Measurements from ENCODE around the gene DTNB. TPM values are rescaled to one million over a fixed set of nuclear protein-coding genes. Genes with fewer than 3 reads are reported as not detected.

DTNB gene
- total RNA-seq (2021) (19.6 and 20.5 TPM in 2 replicates), Bru-seq, nascent RNA (percentile 60 among the genes with signal in this experiment), BruChase-seq, experiment 1, labeled RNA remaining after a 2-hour chase (percentile 58 among the genes with signal in this experiment), BruChase-seq, experiment 2, labeled RNA remaining after a 6-hour chase (percentile 59 among the genes with signal in this experiment)
- long read RNA-seq, partial matches to known transcripts, result 15 of 38 reads
- long read RNA-seq, other reads (novel, unspliced or antisense), result 21 of 38 reads

DNA sequence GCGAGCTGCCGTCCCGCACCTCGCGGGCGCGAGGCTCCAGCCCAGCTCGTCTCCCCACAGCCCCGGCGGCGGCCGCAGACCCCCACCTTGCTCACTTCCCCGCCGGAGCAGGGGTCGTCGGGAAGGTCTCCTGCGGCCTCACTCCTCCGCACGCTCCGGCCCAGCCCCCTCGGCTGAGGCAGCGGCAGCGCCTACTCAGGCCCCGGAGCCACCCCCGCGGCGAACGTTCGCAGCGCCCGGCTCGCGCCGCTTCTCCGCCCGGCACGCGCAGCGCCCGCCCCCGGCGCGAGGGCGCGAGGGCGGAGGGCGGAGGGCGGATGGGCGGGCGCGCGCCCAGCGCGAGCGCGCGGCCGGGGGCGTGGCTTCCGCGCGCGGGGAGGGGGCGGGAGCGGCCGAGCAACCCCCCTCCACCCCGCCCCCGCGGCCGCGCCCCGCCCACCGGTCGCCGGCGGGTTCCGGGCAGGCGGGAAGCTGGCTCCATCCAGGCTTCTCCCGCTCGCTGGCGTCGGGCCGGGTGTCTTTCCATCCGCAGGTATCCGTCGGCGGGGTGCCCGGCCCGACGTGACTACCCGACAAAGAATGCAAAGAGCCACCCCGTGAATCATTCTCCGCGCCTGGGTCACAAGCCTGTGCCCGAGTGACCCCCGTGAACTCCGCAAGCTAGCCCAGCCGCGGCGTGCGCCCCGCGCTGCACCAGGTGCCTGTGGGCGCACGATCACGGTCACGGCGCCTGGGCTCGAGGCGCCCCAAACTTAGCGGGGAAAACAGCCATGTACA lies at the start of gene DTNB:
Gene DTNB, minus strand, starts transcription at position 278 of the 777 bp plus-strand sequence. CDS start 20,917 bp downstream, outside the sequence.
- POLR2A ChIA-PET (ENCODE audit: low non-redundant PET), result interaction anchor here (0.6 to 0.7 kb wide), 2 partner anchors 58 to 180 kb away, joined by 3 to 5 read pairs; no protein-coding TSS in a partner anchor

DNA sequence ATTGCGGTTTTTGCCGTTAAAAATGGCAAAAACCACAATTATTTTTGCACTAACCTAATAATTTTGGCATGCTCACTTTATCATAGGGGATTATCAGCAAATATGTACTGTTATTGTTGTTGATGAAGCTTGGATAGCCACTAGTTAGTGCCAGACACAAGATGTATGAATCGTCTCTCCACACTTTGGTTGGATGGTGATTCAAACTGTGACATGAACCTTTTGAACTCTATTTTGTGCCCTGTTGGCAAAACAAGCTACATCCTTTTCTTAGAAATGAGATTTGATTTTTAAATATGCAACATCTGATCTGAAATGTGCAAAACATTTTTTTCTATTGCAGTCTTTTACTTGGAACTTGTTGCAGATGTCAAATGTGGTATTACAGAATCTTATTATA lies 48.8 kb upstream of the DTNB start:
- no peak for TF ChIP-seq EZH2 (IDR thresholded peaks at IDR 0.05; ENCODE audit: borderline replicate concordance, low read depth, low read length, poor library complexity, severe bottlenecking)
- TF ChIP-seq, protein P1, sequence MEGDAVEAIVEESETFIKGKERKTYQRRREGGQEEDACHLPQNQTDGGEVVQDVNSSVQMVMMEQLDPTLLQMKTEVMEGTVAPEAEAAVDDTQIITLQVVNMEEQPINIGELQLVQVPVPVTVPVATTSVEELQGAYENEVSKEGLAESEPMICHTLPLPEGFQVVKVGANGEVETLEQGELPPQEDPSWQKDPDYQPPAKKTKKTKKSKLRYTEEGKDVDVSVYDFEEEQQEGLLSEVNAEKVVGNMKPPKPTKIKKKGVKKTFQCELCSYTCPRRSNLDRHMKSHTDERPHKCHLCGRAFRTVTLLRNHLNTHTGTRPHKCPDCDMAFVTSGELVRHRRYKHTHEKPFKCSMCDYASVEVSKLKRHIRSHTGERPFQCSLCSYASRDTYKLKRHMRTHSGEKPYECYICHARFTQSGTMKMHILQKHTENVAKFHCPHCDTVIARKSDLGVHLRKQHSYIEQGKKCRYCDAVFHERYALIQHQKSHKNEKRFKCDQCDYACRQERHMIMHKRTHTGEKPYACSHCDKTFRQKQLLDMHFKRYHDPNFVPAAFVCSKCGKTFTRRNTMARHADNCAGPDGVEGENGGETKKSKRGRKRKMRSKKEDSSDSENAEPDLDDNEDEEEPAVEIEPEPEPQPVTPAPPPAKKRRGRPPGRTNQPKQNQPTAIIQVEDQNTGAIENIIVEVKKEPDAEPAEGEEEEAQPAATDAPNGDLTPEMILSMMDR (conservative IDR thresholded peaks at IDR 0.05; ENCODE audit: low read depth, low read length), result no peak
- Histone ChIP-seq H3K4me1 (ENCODE audit: insufficient read depth, low read length, poor library complexity, severe bottlenecking) (no peaks in the 10 kb centered on the region), H3K4me3 (ENCODE audit: low read depth, low read length, poor library complexity, severe bottlenecking) (no peak overlapping the region), H3K9me3 (ENCODE audit: low read depth, low read length, poor library complexity, severe bottlenecking) (no peaks in the 10 kb centered on the region), H3K36me3 (ENCODE audit: insufficient read depth, low read length, poor library complexity, severe bottlenecking) (no peaks in the 10 kb centered on the region), H3K27me3 (replicated peaks; ENCODE audit: insufficient read depth, low read depth, low read length, poor library complexity) (no peaks in the 10 kb centered on the region), H3K27ac (ENCODE audit: low read depth, low read length, poor library complexity, severe bottlenecking) (no peak overlapping the region)
- no TSS peak for BruUV-seq (replicated peaks)
- ChIA-PET CTCF (no interaction called here), POLR2A (ENCODE audit: low non-redundant PET) (no interaction called here)
- intact Hi-C loops (cut with micrococcal nuclease; ENCODE audit: unreplicated experiment), result no loop called here
- no peak for DNase-seq (ENCODE audit: low spot score)

More for the DNA sequence above, at the start of gene DTNB:
- Histone ChIP-seq H3K9me3 (ENCODE audit: low read depth, low read length, poor library complexity, severe bottlenecking) (no peaks in the 10 kb centered on the region), H3K4me3 (ENCODE audit: low read depth, low read length, poor library complexity, severe bottlenecking) (peak within 1 kb of the TSS; percentile 85), H3K27ac (ENCODE audit: low read depth, low read length, poor library complexity, severe bottlenecking) (peak within 1 kb of the TSS; percentile 81), H3K4me1 (ENCODE audit: insufficient read depth, low read length, poor library complexity, severe bottlenecking) (peaks cover 8% of the 10 kb centered on the region), H3K36me3 (ENCODE audit: insufficient read depth, low read length, poor library complexity, severe bottlenecking) (no peaks in the 10 kb centered on the region), H3K27me3 (replicated peaks; ENCODE audit: insufficient read depth, low read depth, low read length, poor library complexity) (no peaks in the 10 kb centered on the region)
- CTCF ChIA-PET, result interaction anchor here (0.6 to 1.5 kb wide), 2 partner anchors 9 to 35 kb away, joined by 3 read pairs; no protein-coding TSS in a partner anchor
- TF ChIP-seq, protein P1 (conservative IDR thresholded peaks at IDR 0.05; ENCODE audit: low read depth, low read length), result no peak
- no peak for TF ChIP-seq EZH2 (IDR thresholded peaks at IDR 0.05; ENCODE audit: borderline replicate concordance, low read depth, low read length, poor library complexity, severe bottlenecking)
- intact Hi-C loops (cut with micrococcal nuclease; ENCODE audit: unreplicated experiment), result no loop called here
- BruUV-seq (replicated peaks), result no TSS peak
- DNase-seq (ENCODE audit: low spot score), result peak; percentile 78

DNA sequence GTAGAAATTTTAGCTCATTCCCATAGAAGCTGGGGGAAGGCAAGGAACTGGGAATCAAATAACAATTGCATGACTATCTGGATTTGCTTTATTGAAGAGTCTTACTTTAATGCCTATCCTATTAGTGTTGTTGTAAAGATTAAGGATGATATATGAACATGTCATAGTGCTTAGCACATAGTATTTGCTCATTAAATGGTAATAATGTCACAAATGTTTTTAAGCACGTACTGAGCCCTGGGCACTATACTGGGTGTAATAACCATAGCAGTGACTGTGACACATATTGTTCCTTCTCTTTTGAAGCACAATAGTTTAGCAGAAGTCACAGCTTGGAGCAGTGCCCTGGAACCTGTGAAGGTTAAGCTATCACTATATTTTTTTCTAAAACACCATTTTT lies 47.2 kb upstream of the DTNB start:
- ChIA-PET POLR2A (ENCODE audit: low non-redundant PET) (no interaction called here), CTCF (no interaction called here)
- no peaks in the 10 kb centered on the region for H3K27me3 ChIP-seq (replicated peaks; ENCODE audit: insufficient read depth, low read depth, low read length, poor library complexity)
- H3K4me3 ChIP-seq (ENCODE audit: low read depth, low read length, poor library complexity, severe bottlenecking), result no peak overlapping the region
- TF ChIP-seq EZH2 (IDR thresholded peaks at IDR 0.05; ENCODE audit: borderline replicate concordance, low read depth, low read length, poor library complexity, severe bottlenecking), result no peak
- H3K9me3 ChIP-seq (ENCODE audit: low read depth, low read length, poor library complexity, severe bottlenecking), result no peaks in the 10 kb centered on the region
- BruUV-seq (replicated peaks), result no TSS peak
- no peak overlapping the region for H3K27ac ChIP-seq (ENCODE audit: low read depth, low read length, poor library complexity, severe bottlenecking)
- intact Hi-C loops (cut with micrococcal nuclease; ENCODE audit: unreplicated experiment), result no loop called here
- no peaks in the 10 kb centered on the region for H3K36me3 ChIP-seq (ENCODE audit: insufficient read depth, low read length, poor library complexity, severe bottlenecking)
- DNase-seq (ENCODE audit: low spot score), result no peak
- H3K4me1 ChIP-seq (ENCODE audit: insufficient read depth, low read length, poor library complexity, severe bottlenecking), result no peaks in the 10 kb centered on the region

Measured in A673 (cell line).